Mesenchymal stem cell (in vitro differentiated cells and primary cell): ENCODE data around the gene CACNA1C.

Experiments
- DNase-seq: peaks from one replicate; pipeline ENCODE4 v3.0.0-alpha.2; 2013
- H2AFZ ChIP-seq: one replicate; pipeline ENCODE4 v1.6.1; 2013; ENCODE audit warnings: low read depth, mild to moderate bottlenecking, control low read depth, inconsistent platforms, low read length, moderate library complexity
- H2AK5ac ChIP-seq: 2 replicates; pipeline ENCODE4 v1.6.1; 2013; ENCODE audit warnings: low read length, moderate library complexity, mild to moderate bottlenecking, inconsistent platforms; ENCODE audit not compliant: severe bottlenecking
- H2BK120ac ChIP-seq: one replicate; pipeline ENCODE4 v1.6.1; 2013; ENCODE audit warnings: low read depth, mild to moderate bottlenecking, inconsistent platforms, low read length, moderate library complexity
- H2BK12ac ChIP-seq, 2 experiments: one replicate each; pipeline ENCODE4 v1.6.1; 2013; ENCODE audit warnings: inconsistent platforms in 2 of 2, low read length in 2 of 2, mild to moderate bottlenecking in 2 of 2, moderate library complexity in 2 of 2, control low read depth in 1 of 2
- H2BK15ac ChIP-seq: one replicate; pipeline ENCODE4 v1.6.1; 2013; ENCODE audit warnings: mild to moderate bottlenecking, low read depth, inconsistent platforms; ENCODE audit not compliant: poor library complexity, severe bottlenecking
- H2BK5ac ChIP-seq: 2 replicates; pipeline ENCODE4 v1.6.1; 2013; ENCODE audit warnings: low read depth, mild to moderate bottlenecking, low read length, control low read depth, inconsistent platforms; ENCODE audit not compliant: poor library complexity, severe bottlenecking
- H3K14ac ChIP-seq, 2 experiments: one replicate each; pipeline ENCODE4 v1.6.1; 2013; ENCODE audit warnings: inconsistent platforms in 2 of 2, low read length in 2 of 2, control low read depth in 1 of 2, mild to moderate bottlenecking in 1 of 2, moderate library complexity in 1 of 2
- H3K18ac ChIP-seq, 2 experiments: one replicate each; pipeline ENCODE4 v1.6.1; 2013; ENCODE audit warnings: inconsistent platforms in 2 of 2, low read length in 2 of 2, control low read depth in 1 of 2, low read depth in 1 of 2, mild to moderate bottlenecking in 1 of 2
- H3K23ac ChIP-seq, 2 experiments: one replicate each; pipeline ENCODE4 v1.6.1; 2013; ENCODE audit warnings: inconsistent platforms in 2 of 2, low read length in 2 of 2, mild to moderate bottlenecking in 2 of 2, moderate library complexity in 2 of 2, control low read depth in 1 of 2
- H3K27ac ChIP-seq: 2 replicates; pipeline ENCODE4 v1.5.1; 2013; ENCODE audit warnings: mild to moderate bottlenecking, moderate library complexity, low read length, control low read depth, inconsistent platforms; ENCODE audit not compliant: poor library complexity, severe bottlenecking
- H3K27me3 ChIP-seq, 2 experiments: 2 replicates each; pipeline versions ENCODE4 v1.6.1 to v1.7.0; 2013; ENCODE audit warnings: low read length in 2 of 2, mild to moderate bottlenecking in 2 of 2, moderate library complexity in 2 of 2, control low read depth in 1 of 2, inconsistent platforms in 1 of 2; ENCODE audit not compliant: control insufficient read depth in 1 of 2, insufficient read depth in 1 of 2
- H3K36me3 ChIP-seq, 2 experiments: 2 replicates each; pipeline versions ENCODE4 v1.6.1 to v1.7.0; 2013; ENCODE audit warnings: low read length in 2 of 2, control low read depth in 1 of 2, inconsistent platforms in 1 of 2, low read depth in 1 of 2, mild to moderate bottlenecking in 1 of 2; ENCODE audit not compliant: insufficient read depth in 2 of 2, control insufficient read depth in 1 of 2
- H3K4ac ChIP-seq, 2 experiments: one replicate each; pipeline ENCODE4 v1.6.1; 2013; ENCODE audit warnings: inconsistent platforms in 2 of 2, low read length in 2 of 2, mild to moderate bottlenecking in 2 of 2, moderate library complexity in 2 of 2, control low read depth in 1 of 2, low read depth in 1 of 2
- H3K4me1 ChIP-seq: 2 replicates; pipeline ENCODE4 v1.6.1; 2013; ENCODE audit warnings: low read depth, low read length, control low read depth; ENCODE audit not compliant: control insufficient read depth, insufficient read depth
- H3K4me2 ChIP-seq: 2 replicates; pipeline ENCODE4 v1.6.1; 2013; ENCODE audit warnings: low read length, mild to moderate bottlenecking, inconsistent platforms; ENCODE audit not compliant: poor library complexity, severe bottlenecking
- H3K4me3 ChIP-seq, 2 experiments: 2 replicates each; pipeline versions ENCODE4 v1.5.1 to v1.7.0; 2013; ENCODE audit warnings: low read length in 2 of 2, mild to moderate bottlenecking in 2 of 2, control low read depth in 1 of 2, low read depth in 1 of 2; ENCODE audit not compliant: insufficient read depth in 1 of 2
- H3K79me1 ChIP-seq: replicated peaks from 2 replicates; pipeline ENCODE4 v1.6.1; 2013; ENCODE audit warnings: mild to moderate bottlenecking, control low read depth, low read length, inconsistent platforms; ENCODE audit not compliant: poor library complexity, severe bottlenecking
- H3K9ac ChIP-seq: 2 replicates; pipeline ENCODE4 v1.7.0; 2013; ENCODE audit warnings: mild to moderate bottlenecking, low read length, moderate library complexity
- H3K9me3 ChIP-seq: 2 replicates; pipeline ENCODE4 v1.7.0; 2013; ENCODE audit warnings: mild to moderate bottlenecking, low read length; ENCODE audit not compliant: control insufficient read depth
- H4K8ac ChIP-seq: one replicate; pipeline ENCODE4 v1.6.1; 2013; ENCODE audit warnings: inconsistent platforms, mild to moderate bottlenecking, low read length, moderate library complexity
- H4K91ac ChIP-seq: one replicate; pipeline ENCODE4 v1.6.1; 2013; ENCODE audit warnings: mild to moderate bottlenecking, low read length, inconsistent platforms
- WGBS: methylation state at CpG from one replicate; pipeline ENCODE4 v1.1.7; 2013; ENCODE audit warnings: mixed read lengths; 5-methylcytosine and 5-hydroxymethylcytosine counted together

CACNA1C gene

DNA sequence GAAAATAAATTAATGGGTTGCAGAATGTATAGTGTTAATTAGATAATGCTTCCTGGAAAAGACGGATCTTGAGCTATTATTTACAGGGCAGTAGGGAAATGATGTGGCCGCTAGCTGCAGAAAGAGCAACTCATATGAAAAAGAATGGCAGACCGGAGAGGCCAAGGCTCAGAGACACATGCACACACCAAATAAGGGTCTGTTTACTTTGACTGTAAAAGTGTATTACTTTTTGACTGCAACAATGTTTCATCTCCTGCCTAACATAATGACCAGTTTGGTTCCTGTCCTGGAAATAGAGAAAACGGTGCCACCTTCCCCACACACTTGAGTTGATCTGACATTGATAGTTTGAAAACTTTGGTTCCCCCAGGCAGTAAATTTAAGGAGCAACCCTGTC lies 290.9 kb downstream of the CACNA1C start:
- no peak overlapping the region for H3K4ac ChIP-seq
- H3K9ac ChIP-seq, result no peak overlapping the region
- H3K23ac ChIP-seq, result no peak overlapping the region
- no peak overlapping the region for H2AK5ac ChIP-seq
- no peak overlapping the region for H3K4me3 ChIP-seq
- H3K9me3 ChIP-seq, result no peaks in the 10 kb centered on the region
- no peak overlapping the region for H3K4me2 ChIP-seq
- no peak overlapping the region for H2AFZ ChIP-seq
- H3K79me1 ChIP-seq, result no peaks in the 10 kb centered on the region
- DNase-seq, result peak; percentile 32
- no peaks in the 10 kb centered on the region for H3K36me3 ChIP-seq
- H4K91ac ChIP-seq, result no peak overlapping the region
- H4K8ac ChIP-seq, result no peak overlapping the region
- no peak overlapping the region for H2BK15ac ChIP-seq
- no peak overlapping the region for H2BK12ac ChIP-seq
- no peaks in the 10 kb centered on the region for H3K27me3 ChIP-seq
- H3K18ac ChIP-seq, result no peak overlapping the region
- H2BK5ac ChIP-seq, result no peak overlapping the region
- H3K14ac ChIP-seq, result no peak overlapping the region
- WGBS, result 31% methylated on average over 3 of the region's 4 CpGs
- H3K4me1 ChIP-seq, result peaks cover 12% of the 10 kb centered on the region
- H3K27ac ChIP-seq, result no peak overlapping the region
- H2BK120ac ChIP-seq, result no peak overlapping the region

DNA sequence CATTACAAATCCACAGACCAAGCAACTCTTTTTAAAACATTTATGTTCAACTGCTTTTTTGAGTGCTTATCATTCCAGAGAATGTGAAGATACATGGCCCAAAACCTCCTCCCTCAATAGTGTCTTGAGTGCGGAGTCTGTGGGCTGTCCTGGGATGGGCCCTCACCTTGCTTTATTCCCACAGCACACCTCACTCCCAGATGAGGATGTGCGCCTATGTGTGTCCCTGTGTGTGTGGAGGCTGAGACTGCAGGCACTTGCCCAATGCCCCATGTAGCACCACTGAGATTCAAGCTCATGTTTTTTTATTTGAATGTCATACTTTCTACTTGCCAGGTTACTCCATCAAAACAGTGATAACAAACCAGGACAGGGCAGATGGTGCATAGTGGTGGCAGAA lies 291.7 kb downstream of the CACNA1C start:
- Histone ChIP-seq H3K79me1 (no peaks in the 10 kb centered on the region), H2AFZ (no peak overlapping the region), H3K36me3 (no peaks in the 10 kb centered on the region), H3K27ac (no peak overlapping the region), H3K4me2 (no peak overlapping the region), H4K91ac (peak overlapping the region; percentile 30), H2BK5ac (no peak overlapping the region), H2BK15ac (no peak overlapping the region), H3K9ac (peak overlapping the region; percentile 7), H3K27me3 (peaks cover 0 to 2% of the 10 kb centered on the region in 2 experiments), H3K14ac (peak overlapping the region in 1 of 2 experiments; percentile 30), H4K8ac (no peak overlapping the region), H3K9me3 (no peaks in the 10 kb centered on the region), H3K4ac (no peak overlapping the region), H2BK120ac (peak overlapping the region; percentile 11), H3K4me3 (no peak overlapping the region), H3K23ac (no peak overlapping the region), H3K18ac (no peak overlapping the region), H2BK12ac (peak overlapping the region; percentile 45 to 79), H2AK5ac (no peak overlapping the region), H3K4me1 (peaks cover 11% of the 10 kb centered on the region)
- 100% methylated on average over 2 of the region's 2 CpGs for WGBS
- DNase-seq, result no peak

GRCh38 chr12:2344885-2345284 lies 292.1 kb downstream of the CACNA1C start:
- peaks cover 11% of the 10 kb centered on the region for H3K4me1 ChIP-seq
- peaks cover 0 to 5% of the 10 kb centered on the region in 2 experiments for H3K27me3 ChIP-seq
- no peak overlapping the region for H4K91ac ChIP-seq
- H2BK5ac ChIP-seq, result no peak overlapping the region
- no peak overlapping the region for H3K4ac ChIP-seq
- H3K9me3 ChIP-seq, result no peaks in the 10 kb centered on the region
- no peak overlapping the region for H2BK15ac ChIP-seq
- H3K18ac ChIP-seq, result no peak overlapping the region
- H2BK120ac ChIP-seq, result no peak overlapping the region
- DNase-seq, result no peak
- H3K27ac ChIP-seq, result no peak overlapping the region
- H3K79me1 ChIP-seq, result no peaks in the 10 kb centered on the region
- H2AFZ ChIP-seq, result no peak overlapping the region
- H4K8ac ChIP-seq, result no peak overlapping the region
- WGBS, result 87% methylated on average over 4 of the region's 4 CpGs
- peak overlapping the region; percentile 7 for H3K9ac ChIP-seq
- H2AK5ac ChIP-seq, result no peak overlapping the region
- no peak overlapping the region for H3K4me3 ChIP-seq
- no peak overlapping the region for H3K23ac ChIP-seq
- no peak overlapping the region for H3K4me2 ChIP-seq
- no peak overlapping the region for H3K14ac ChIP-seq
- H2BK12ac ChIP-seq, result peak overlapping the region in 1 of 2 experiments; percentile 23
- H3K36me3 ChIP-seq, result no peaks in the 10 kb centered on the region

- no peak overlapping the region for H3K4ac ChIP-seq
- H3K27ac ChIP-seq, result no peak overlapping the region
- H2BK5ac ChIP-seq, result no peak overlapping the region
- H2BK120ac ChIP-seq, result no peak overlapping the region
- H3K4me3 ChIP-seq, result no peak overlapping the region
- H3K27me3 ChIP-seq, result peaks cover 0 to 6% of the 10 kb centered on the region in 2 experiments
- H3K14ac ChIP-seq, result no peak overlapping the region
- DNase-seq, result no peak
- H2BK12ac ChIP-seq, result peak overlapping the region; percentile 8 to 22
- H2BK15ac ChIP-seq, result no peak overlapping the region
- no peaks in the 10 kb centered on the region for H3K79me1 ChIP-seq
- H4K8ac ChIP-seq, result peak overlapping the region; percentile 8
- peak overlapping the region in 1 of 2 experiments; percentile 16 for H3K18ac ChIP-seq
- no peaks in the 10 kb centered on the region for H3K36me3 ChIP-seq
- H4K91ac ChIP-seq, result peak overlapping the region; percentile 16
- H2AK5ac ChIP-seq, result no peak overlapping the region
- 92% methylated on average over 10 of the region's 11 CpGs for WGBS
- H3K23ac ChIP-seq, result no peak overlapping the region
- no peak overlapping the region for H2AFZ ChIP-seq
- H3K4me1 ChIP-seq, result peaks cover 11% of the 10 kb centered on the region
- H3K9me3 ChIP-seq, result no peaks in the 10 kb centered on the region
- no peak overlapping the region for H3K4me2 ChIP-seq
- H3K9ac ChIP-seq, result no peak overlapping the region
Measured at GRCh38 chr12:2345902-2346301, 293.1 kb downstream of the CACNA1C start.
